SJCRH30 (cell line): ENCODE measurements around the gene GFRAL. TPM values are rescaled to one million over a fixed set of nuclear protein-coding genes. Genes with fewer than 3 reads are reported as not detected.
"Not testable (repeated sequence)": the region's sequence is repeated elsewhere in the genome, so short reads cannot be mapped to it uniquely, and the experiment has no call there.

ENCODE experiments used
- DNase-seq, 2 experiments: peaks; one replicate each; pipeline ENCODE4 v3.0.0-alpha.2; 2015 to 2020
- H3K27ac ChIP-seq: fragments of 250-450 bp; sonication (Bioruptor Pico); 2 replicates; pipeline ENCODE4 v1.5.1; 2020; ENCODE audit warnings: mild to moderate bottlenecking, moderate library complexity
- H3K27me3 ChIP-seq: fragments of 250-450 bp; sonication (Bioruptor Pico); 2 replicates; pipeline ENCODE4 v1.5.1; 2020; ENCODE audit warnings: mild to moderate bottlenecking, moderate library complexity
- H3K36me3 ChIP-seq: fragments of 250-450 bp; sonication (Bioruptor Pico); 2 replicates; pipeline ENCODE4 v1.5.1; 2020; ENCODE audit warnings: mild to moderate bottlenecking, moderate library complexity
- H3K4me1 ChIP-seq: fragments of 250-450 bp; sonication (Bioruptor Pico); 2 replicates; pipeline ENCODE4 v1.5.1; 2020; ENCODE audit warnings: mild to moderate bottlenecking, moderate library complexity
- H3K4me3 ChIP-seq: fragments of 250-450 bp; sonication (Bioruptor Pico); 2 replicates; pipeline ENCODE4 v1.5.1; 2020; ENCODE audit warnings: mild to moderate bottlenecking, moderate library complexity
- H3K9me3 ChIP-seq: fragments of 250-450 bp; sonication (Bioruptor Pico); replicated peaks from 2 replicates; pipeline ENCODE4 v1.5.1; 2020; ENCODE audit warnings: mild to moderate bottlenecking, moderate library complexity
- total RNA-seq: library from RNA; depleted of rRNA; stranded (reverse); fragments of >200 nt; shearing (Covaris generic); gene quantifications from 2 replicates; pipeline ENCODE4 v1.2.3, GENCODE V29; 2014; rRNA removed

GFRAL gene
- total RNA-seq: not detected in 2 replicates

GRCh38 chr6:55327169-55327568, at the start of gene GFRAL:
Gene GFRAL (plus strand): TSS chr6:55327469. CDS start chr6:55327555, 86 bp downstream.
- H3K27ac ChIP-seq: no peak within 1 kb of the TSS
- no peak within 1 kb of the TSS for H3K4me3 ChIP-seq
- no peaks in the 10 kb centered on the region for H3K9me3 ChIP-seq
- H3K4me1 ChIP-seq: no peaks in the 10 kb centered on the region
- no peak for DNase-seq
- H3K27me3 ChIP-seq: no peaks in the 10 kb centered on the region
- no peaks in the 10 kb centered on the region for H3K36me3 ChIP-seq

GRCh38 chr6:55277646-55278045, 49.6 kb upstream of the GFRAL start:
- Histone ChIP-seq H3K4me1 (peaks cover 8% of the 10 kb centered on the region; the same call in 1 of the 2 replicates), H3K27ac (no peak overlapping the region)
- no peak for DNase-seq

GRCh38 chr6:55281215-55281614, 46.1 kb upstream of the GFRAL start:
- no peak overlapping the region for H3K27ac ChIP-seq
- H3K27me3 ChIP-seq: no peaks in the 10 kb centered on the region
- no peaks in the 10 kb centered on the region for H3K36me3 ChIP-seq
- peaks cover 8% of the 10 kb centered on the region; the same call in 1 of the 2 replicates for H3K4me1 ChIP-seq
- no peaks in the 10 kb centered on the region for H3K9me3 ChIP-seq
- H3K4me3 ChIP-seq: no peak overlapping the region
- no peak for DNase-seq

More at GRCh38 chr6:55277646-55278045, 49.6 kb upstream of the GFRAL start:
- Histone ChIP-seq H3K4me3 (no peak overlapping the region), H3K36me3 (no peaks in the 10 kb centered on the region), H3K27me3 (no peaks in the 10 kb centered on the region), H3K9me3 (no peaks in the 10 kb centered on the region)

- no peak overlapping the region for H3K27ac ChIP-seq
Observed at GRCh38 chr6:55282115-55282514, 45.2 kb upstream of the GFRAL start.

GRCh38 chr6:55286824-55287223, 40.4 kb upstream of the GFRAL start:
- Histone ChIP-seq H3K9me3 (no peaks in the 10 kb centered on the region), H3K27ac (no peak overlapping the region), H3K36me3 (no peaks in the 10 kb centered on the region), H3K27me3 (no peaks in the 10 kb centered on the region), H3K4me3 (no peak overlapping the region), H3K4me1 (no peaks in the 10 kb centered on the region)
- no peak for DNase-seq

More at GRCh38 chr6:55282115-55282514, 45.2 kb upstream of the GFRAL start:
- Histone ChIP-seq H3K27me3 (no peaks in the 10 kb centered on the region), H3K9me3 (no peaks in the 10 kb centered on the region), H3K36me3 (no peaks in the 10 kb centered on the region), H3K4me1 (0 out of 2 replicates have a peak, but pooled peaks cover 1% of the 10 kb centered on the region), H3K4me3 (no peak overlapping the region)
- no peak for DNase-seq

DNA sequence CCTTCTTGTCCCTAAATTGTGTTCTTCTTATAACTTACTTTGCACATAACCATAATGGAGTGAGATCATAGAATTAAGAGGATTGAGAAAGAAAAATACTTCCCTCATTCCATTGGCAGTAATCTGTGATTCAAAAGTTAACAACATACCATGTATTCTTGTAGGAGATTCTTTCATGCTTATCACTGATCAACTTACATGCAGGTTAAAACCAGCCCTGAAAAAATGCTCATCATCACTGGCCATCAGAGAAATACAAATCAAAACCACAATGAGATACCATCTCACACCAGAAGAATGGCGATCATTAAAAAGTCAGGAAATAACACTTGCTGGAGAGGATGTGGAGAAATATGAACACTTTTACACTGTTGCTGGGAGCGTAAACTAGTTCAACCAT, 36.5 kb upstream of the GFRAL start:
- H3K36me3 ChIP-seq: no peaks in the 10 kb centered on the region
- no peaks in the 10 kb centered on the region for H3K4me1 ChIP-seq
- no peak for DNase-seq
- no peaks in the 10 kb centered on the region for H3K9me3 ChIP-seq
- no peak overlapping the region for H3K4me3 ChIP-seq
- H3K27me3 ChIP-seq: no peaks in the 10 kb centered on the region
- H3K27ac ChIP-seq: no peak overlapping the region

DNA sequence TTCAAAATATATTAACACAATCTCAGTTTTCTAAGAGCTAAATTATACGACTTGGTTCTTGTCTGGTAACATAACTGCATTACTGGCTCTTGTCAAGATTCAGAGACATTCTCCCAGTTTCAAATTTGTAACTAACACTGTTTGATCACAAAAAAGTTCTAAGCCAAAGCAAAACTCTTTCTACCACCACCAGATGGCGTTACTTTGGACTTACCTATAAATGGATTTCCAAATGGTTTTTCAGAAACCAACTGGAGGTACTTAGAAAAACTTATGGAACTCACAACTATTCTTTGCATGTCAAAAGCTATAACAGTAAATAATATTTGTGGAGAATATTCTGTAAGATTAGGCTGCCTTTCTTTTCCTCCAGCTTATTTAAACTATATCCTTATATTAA, 34.2 kb upstream of the GFRAL start:
- DNase-seq: peak; percentile 8 to 37
- H3K36me3 ChIP-seq: no peaks in the 10 kb centered on the region
- no peaks in the 10 kb centered on the region for H3K27me3 ChIP-seq
- no peak overlapping the region for H3K4me3 ChIP-seq
- no peak overlapping the region for H3K27ac ChIP-seq
- no peaks in the 10 kb centered on the region for H3K4me1 ChIP-seq
- no peaks in the 10 kb centered on the region for H3K9me3 ChIP-seq

DNA sequence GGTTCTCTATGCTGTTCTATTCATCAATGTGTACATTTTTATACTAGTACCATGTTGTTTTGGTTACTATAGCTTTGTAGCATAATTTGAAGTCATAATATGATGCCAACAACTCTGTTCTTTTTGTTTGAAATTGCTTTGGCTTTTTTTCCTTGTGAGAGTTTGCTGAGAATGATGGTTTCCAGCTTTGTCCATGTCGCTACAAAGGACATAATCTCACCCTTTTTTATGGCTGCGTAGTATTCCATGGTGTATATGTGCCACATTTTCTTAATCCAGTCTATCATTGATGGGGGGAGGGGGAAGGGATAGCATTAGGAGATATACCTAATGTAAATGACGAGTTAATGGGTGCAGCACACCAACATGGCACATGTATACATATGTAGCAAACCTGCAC, 30.1 kb upstream of the GFRAL start:
- H3K4me3 ChIP-seq, H3K27ac ChIP-seq, H3K27me3 ChIP-seq, H3K36me3 ChIP-seq, DNase-seq, H3K9me3 ChIP-seq, H3K4me1 ChIP-seq: not testable (repeated sequence)

DNA sequence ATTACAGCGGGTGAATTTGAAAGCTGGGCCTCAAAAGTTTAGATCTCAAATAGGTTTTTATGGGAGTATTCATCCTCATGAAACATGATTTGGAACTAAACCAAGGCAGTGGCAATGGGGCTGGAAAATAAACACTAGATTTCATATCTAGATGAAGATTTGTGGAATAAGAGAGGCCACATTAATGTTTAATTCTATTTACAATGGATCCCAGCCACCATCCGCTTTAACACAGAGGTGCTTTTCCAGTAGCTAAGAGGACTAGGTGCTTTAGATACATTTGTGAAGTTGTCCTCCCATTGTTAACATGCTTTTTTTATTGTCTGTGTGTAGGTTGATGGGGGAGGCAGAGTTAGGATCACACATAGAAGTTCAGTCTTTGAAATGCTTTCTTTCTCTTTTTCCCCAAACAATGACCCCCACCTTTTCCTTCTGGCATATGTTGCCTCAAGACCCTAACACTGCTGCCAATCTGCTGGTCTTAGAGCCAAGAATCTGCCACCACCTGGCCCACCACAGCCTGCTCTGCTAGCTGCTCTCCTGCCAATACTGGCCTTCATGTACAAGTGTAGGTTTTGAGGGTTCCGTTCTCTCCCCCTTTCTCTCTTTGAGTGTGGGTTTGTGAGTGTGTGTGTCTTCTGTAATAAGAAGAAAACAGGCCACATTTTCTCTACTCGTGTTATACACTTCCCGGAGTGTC, 27.8 kb upstream of the GFRAL start:
- DNase-seq: no peak

GRCh38 chr6:55304747-55305146, 22.5 kb upstream of the GFRAL start:
- no peak overlapping the region for H3K27ac ChIP-seq
- no peaks in the 10 kb centered on the region for H3K36me3 ChIP-seq
- no peaks in the 10 kb centered on the region for H3K27me3 ChIP-seq
- no peaks in the 10 kb centered on the region for H3K4me1 ChIP-seq
- DNase-seq: no peak
- H3K4me3 ChIP-seq: no peak overlapping the region
- H3K9me3 ChIP-seq: no peaks in the 10 kb centered on the region

More for the DNA sequence above, 27.8 kb upstream of the GFRAL start:
- Histone ChIP-seq H3K4me1 (no peaks in the 10 kb centered on the region), H3K27ac (no peak overlapping the region), H3K36me3 (no peaks in the 10 kb centered on the region), H3K4me3 (no peak overlapping the region), H3K9me3 (no peaks in the 10 kb centered on the region), H3K27me3 (no peaks in the 10 kb centered on the region)

DNA sequence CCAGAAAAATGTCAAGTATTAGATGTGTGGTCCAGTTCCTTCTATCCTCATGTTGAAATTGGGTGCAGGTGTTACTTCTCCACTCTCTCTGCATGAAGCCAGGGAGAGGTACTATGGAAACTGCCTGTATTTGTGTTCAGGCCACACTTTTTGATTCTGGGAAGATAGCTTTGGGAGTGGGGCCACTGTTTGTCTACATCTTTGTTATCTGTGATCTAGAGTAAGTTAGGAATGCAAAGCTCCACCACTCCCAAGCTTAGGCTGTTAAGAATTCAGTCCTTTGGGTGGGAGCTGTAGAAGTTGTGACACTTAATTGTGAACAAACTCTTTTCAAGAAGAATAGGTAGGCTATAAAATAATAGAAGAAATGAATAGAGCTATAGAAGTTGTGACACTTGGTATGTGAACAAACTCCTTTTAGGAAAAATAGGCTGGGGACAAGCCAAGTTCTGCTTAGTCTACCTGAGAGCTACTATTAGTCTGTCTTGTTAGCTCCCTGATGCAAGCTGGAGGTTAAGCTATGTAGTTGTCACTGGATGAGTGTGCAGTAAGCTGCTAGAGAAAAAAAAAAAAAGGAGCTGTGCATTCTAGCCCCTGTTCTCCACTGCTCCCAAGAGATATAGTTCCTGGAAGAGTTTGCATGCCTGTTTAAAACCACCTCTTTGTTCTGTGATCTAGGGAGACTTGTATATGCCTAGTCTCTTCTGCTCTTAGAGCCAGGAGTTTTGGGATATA, 7.1 kb upstream of the GFRAL start:
- no peak for DNase-seq
- no peaks in the 10 kb centered on the region for H3K27me3 ChIP-seq
- H3K9me3 ChIP-seq: no peaks in the 10 kb centered on the region
- no peaks in the 10 kb centered on the region for H3K4me1 ChIP-seq
- H3K36me3 ChIP-seq: no peaks in the 10 kb centered on the region
- no peak overlapping the region for H3K27ac ChIP-seq
- H3K4me3 ChIP-seq: no peak overlapping the region

- Histone ChIP-seq H3K27me3 (no peaks in the 10 kb centered on the region), H3K36me3 (no peaks in the 10 kb centered on the region), H3K9me3 (no peaks in the 10 kb centered on the region), H3K27ac (no peak overlapping the region), H3K4me3 (no peak overlapping the region), H3K4me1 (no peaks in the 10 kb centered on the region)
- no peak for DNase-seq
Observed at GRCh38 chr6:55320696-55321086, 6.6 kb upstream of the GFRAL start.

- no peak overlapping the region for H3K27ac ChIP-seq
- no peak for DNase-seq
- peaks cover 7% of the 10 kb centered on the region for H3K4me1 ChIP-seq
- H3K27me3 ChIP-seq: no peaks in the 10 kb centered on the region
- no peaks in the 10 kb centered on the region for H3K36me3 ChIP-seq
- no peak overlapping the region for H3K4me3 ChIP-seq
- no peaks in the 10 kb centered on the region for H3K9me3 ChIP-seq
Observed at GRCh38 chr6:55377150-55377549, 49.9 kb downstream of the GFRAL start.

GRCh38 chr6:55379471-55379870, 52.2 kb downstream of the GFRAL start:
- no peak for DNase-seq
- Histone ChIP-seq H3K9me3 (no peaks in the 10 kb centered on the region), H3K27me3 (no peaks in the 10 kb centered on the region), H3K27ac (no peak overlapping the region), H3K4me1 (peaks cover 7% of the 10 kb centered on the region), H3K4me3 (no peak overlapping the region), H3K36me3 (no peaks in the 10 kb centered on the region)

DNA sequence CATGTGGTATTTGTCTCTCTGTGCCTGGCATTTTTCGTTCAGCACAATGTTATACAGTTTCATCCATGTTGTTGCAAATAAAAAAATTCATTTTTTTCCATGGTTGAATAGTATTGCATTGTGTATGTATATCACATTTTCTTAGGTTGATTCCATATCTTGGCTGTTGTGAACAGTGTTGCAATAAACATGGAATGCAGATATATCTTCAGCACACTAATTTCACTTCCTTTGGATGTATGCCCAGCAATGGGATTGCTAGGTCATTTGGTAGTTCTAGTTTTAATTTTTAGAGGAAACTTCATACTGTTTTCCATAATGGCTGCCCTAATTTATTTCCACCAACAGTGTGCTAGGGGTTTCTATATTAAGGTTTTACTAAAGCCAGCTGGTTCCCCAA, 52.6 kb downstream of the GFRAL start:
- Histone ChIP-seq H3K4me1 (peaks cover 7% of the 10 kb centered on the region), H3K9me3 (no peaks in the 10 kb centered on the region), H3K4me3 (no peak overlapping the region), H3K27ac (no peak overlapping the region), H3K27me3 (no peaks in the 10 kb centered on the region), H3K36me3 (no peaks in the 10 kb centered on the region)
- no peak for DNase-seq
